ENCODE results near the gene RUNX1. TPM values are rescaled to one million over a fixed set of nuclear protein-coding genes. Genes with fewer than 3 reads are reported as not detected.

Gene RUNX1
- total RNA-seq, 1 donor from 2014 or later = 92.1 TPM

DNA sequence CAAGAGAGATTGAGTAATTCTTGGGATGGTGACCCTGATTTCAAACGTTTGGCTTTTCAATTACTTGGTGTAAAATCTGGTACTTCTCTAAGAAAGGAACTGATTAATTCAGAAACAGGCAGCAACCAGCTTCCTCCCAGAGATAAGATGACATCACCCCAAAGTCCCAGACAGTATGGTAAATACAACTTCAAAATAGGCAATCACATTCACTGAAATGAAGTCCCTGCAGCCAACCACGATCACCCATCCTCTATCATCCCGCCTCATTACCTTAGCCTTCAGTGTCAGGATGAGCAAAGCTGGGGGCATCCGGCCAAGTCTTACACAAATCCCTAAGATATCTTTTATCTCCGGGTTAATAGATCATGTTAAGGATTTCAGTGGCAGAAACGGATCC is 26.4 kb upstream of the RUNX1 start:
- no peak for ATAC-seq (ENCODE audit: low read depth)
- no peak overlapping the region for H3K27ac Mint-ChIP-seq
- CTCF ChIA-PET = interaction anchor here (0.5 kb wide), 1 partner anchor 325 kb away, joined by 3 read pairs; no protein-coding TSS in a partner anchor
- H3K27me3 Mint-ChIP-seq = peaks cover 5% of the 10 kb centered on the region
- POLR2A ChIA-PET = interaction anchor here (1.0 kb wide), 1 partner anchor 185 kb away, joined by 3 read pairs; no protein-coding TSS in a partner anchor
- TF ChIP-seq CTCF (IDR thresholded peaks at IDR 0.05) = no peak
- no peak for DNase-seq
- H3K9me3 Mint-ChIP-seq = peaks cover 6% of the 10 kb centered on the region
- intact Hi-C loops (cut with micrococcal nuclease) = no loop called here
- H3K36me3 Mint-ChIP-seq (ENCODE audit: low read depth) = no peaks in the 10 kb centered on the region
- H3K4me3 Mint-ChIP-seq = no peak overlapping the region
- H3K4me1 Mint-ChIP-seq = no peaks in the 10 kb centered on the region

- H3K9me3 Mint-ChIP-seq = peaks cover 6% of the 10 kb centered on the region
- H3K4me1 Mint-ChIP-seq = no peaks in the 10 kb centered on the region
- H3K36me3 Mint-ChIP-seq (ENCODE audit: low read depth) = no peaks in the 10 kb centered on the region
- no peak overlapping the region for H3K4me3 Mint-ChIP-seq
- TF ChIP-seq CTCF (IDR thresholded peaks at IDR 0.05) = no peak
- no peak for DNase-seq
- intact Hi-C loops (cut with micrococcal nuclease) = no loop called here
- no peak for ATAC-seq (ENCODE audit: low read depth)
- ChIA-PET POLR2A (no interaction called here), CTCF (no interaction called here)
- peaks cover 5% of the 10 kb centered on the region for H3K27me3 Mint-ChIP-seq
- no peak overlapping the region for H3K27ac Mint-ChIP-seq
Observed at GRCh38 chr21:35072960-35073359, 23.9 kb upstream of the RUNX1 start.

GRCh38 chr21:35072557-35072956 is 23.5 kb upstream of the RUNX1 start:
- ChIA-PET CTCF (no interaction called here), POLR2A (no interaction called here)
- Mint-ChIP-seq H3K27me3 (peaks cover 5% of the 10 kb centered on the region), H3K27ac (no peak overlapping the region), H3K9me3 (peaks cover 6% of the 10 kb centered on the region), H3K4me1 (no peaks in the 10 kb centered on the region), H3K4me3 (no peak overlapping the region), H3K36me3 (ENCODE audit: low read depth) (no peaks in the 10 kb centered on the region)
- no peak for TF ChIP-seq CTCF (IDR thresholded peaks at IDR 0.05)
- intact Hi-C loops (cut with micrococcal nuclease) = no loop called here
- DNase-seq (no peak), ATAC-seq (ENCODE audit: low read depth) (no peak)

GRCh38 chr21:35071347-35071746 is 22.2 kb upstream of the RUNX1 start:
- Mint-ChIP-seq H3K27ac (no peak overlapping the region), H3K9me3 (peaks cover 6% of the 10 kb centered on the region), H3K27me3 (peaks cover 5% of the 10 kb centered on the region), H3K4me1 (no peaks in the 10 kb centered on the region), H3K4me3 (no peak overlapping the region), H3K36me3 (ENCODE audit: low read depth) (no peaks in the 10 kb centered on the region)
- DNase-seq = no peak
- intact Hi-C loops (cut with micrococcal nuclease) = no loop called here
- ChIA-PET POLR2A (no interaction called here), CTCF (no interaction called here)
- no peak for TF ChIP-seq CTCF (IDR thresholded peaks at IDR 0.05)
- no peak for ATAC-seq (ENCODE audit: low read depth)

GRCh38 chr21:35070436-35070835 is 21.3 kb upstream of the RUNX1 start:
- Mint-ChIP-seq H3K27ac (no peak overlapping the region), H3K9me3 (peaks cover 6% of the 10 kb centered on the region), H3K4me3 (no peak overlapping the region), H3K27me3 (peaks cover 5% of the 10 kb centered on the region), H3K4me1 (no peaks in the 10 kb centered on the region), H3K36me3 (ENCODE audit: low read depth) (no peaks in the 10 kb centered on the region)
- intact Hi-C loops (cut with micrococcal nuclease) = no loop called here
- DNase-seq = no peak
- POLR2A ChIA-PET = no interaction called here
- ATAC-seq (ENCODE audit: low read depth) = no peak
- CTCF ChIA-PET = no interaction called here
- TF ChIP-seq CTCF (IDR thresholded peaks at IDR 0.05) = no peak

All from activated B cell treated with CpG ODN at 0.5 μM for 24 hours (primary cell).